Non-pigmented ciliary epithelial cell (primary cell): ENCODE measurements around the gene CCT3.
A peak's percentile ranks its signal among the peaks of the same experiment; 100 is the strongest.
"Not testable (repeated sequence)": the region's sequence is repeated elsewhere in the genome, so short reads cannot be mapped to it uniquely, and the experiment has no call there.

Experiments
- DNase-seq: peaks from one replicate; pipeline ENCODE4 v3.0.0-alpha.2; 2010; ENCODE audit warnings: low read depth

The CCT3 gene

DNA sequence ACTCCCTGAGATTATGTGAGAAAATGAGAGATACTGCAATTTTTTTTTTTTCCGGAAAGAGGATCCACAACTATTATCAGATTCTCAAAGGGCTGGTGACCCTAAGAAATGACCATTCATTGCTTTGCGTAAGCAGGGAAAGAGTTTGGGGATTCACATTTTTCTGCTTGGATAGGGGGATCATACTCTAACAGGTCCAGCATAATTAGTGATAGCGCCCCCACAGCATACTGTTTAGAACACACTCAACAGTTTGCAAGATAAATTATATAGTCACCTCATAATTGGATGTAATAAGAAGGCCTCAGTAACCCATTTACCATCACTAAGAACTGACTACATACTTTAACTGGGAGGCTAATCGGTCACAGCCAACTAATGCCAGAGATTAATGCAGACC is 1.9 kb downstream of the CCT3 start:
- no peak for DNase-seq

GRCh38 chr1:156323179-156323578 is 14.9 kb downstream of the CCT3 start:
- not testable (repeated sequence) for DNase-seq

DNA sequence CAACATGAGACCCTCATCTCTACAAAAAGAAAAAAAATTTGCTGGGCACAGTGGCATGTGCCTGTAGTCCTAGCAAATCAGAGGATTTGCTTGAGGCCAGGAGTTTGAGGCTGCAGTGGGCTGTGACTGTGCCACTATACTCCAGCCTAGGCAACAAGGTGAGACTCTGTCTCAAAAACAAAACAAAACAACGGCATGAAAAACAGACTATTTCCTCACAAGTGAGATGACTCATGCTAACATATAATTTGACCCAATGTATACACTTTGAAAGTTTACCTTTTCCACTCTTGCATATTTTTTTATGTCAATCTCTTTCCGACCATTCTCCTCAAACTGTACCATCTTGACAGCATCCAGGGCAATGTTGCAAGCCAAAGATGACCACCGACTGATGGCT is 17.5 kb downstream of the CCT3 start:
- no peak for DNase-seq

GRCh38 chr1:156319664-156320063 is 18.4 kb downstream of the CCT3 start:
- DNase-seq: no peak

GRCh38 chr1:156316909-156317308 is 21.2 kb downstream of the CCT3 start:
- no peak for DNase-seq

DNA sequence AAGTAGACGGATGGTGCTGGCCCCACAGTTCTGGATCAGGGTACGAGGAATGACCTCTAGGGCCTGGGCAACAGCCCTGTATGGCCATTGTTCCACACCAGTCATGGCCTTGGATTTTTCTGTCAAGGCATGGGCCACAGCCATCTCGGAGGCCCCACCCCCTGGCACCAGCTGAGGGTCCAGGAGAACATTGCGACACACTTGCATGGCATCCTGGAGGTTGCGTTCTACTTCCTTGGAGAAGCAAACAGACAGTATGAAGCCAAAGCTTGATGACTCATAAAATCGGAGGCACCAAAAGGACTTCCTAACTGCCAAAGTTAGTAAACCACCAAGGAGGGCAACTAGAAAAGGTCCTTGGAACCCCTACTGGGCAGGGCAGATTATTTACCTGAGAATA is 27.1 kb downstream of the CCT3 start:
- DNase-seq: no peak

- no peak for DNase-seq
These were observed 30.0 kb downstream of the CCT3 start for GRCh38 chr1:156308078-156308477.

DNA sequence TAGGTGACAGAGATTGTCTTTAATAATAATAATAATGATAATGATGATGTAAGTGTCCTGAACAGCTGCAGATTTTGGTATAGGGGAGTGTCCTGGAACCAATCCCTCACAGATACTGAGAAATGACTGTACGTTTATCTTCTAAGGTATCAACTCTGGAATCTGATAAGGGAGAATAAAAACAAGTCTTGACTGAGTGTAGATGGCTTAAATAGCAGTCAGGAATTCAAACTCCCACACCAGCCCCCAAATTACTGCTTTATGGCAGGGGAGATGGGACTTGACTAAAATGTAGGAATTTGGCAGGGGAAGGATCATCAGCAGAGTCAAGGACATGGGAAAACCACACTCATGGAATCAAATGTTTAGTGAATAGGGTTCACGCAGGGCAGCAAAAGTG is 32.9 kb downstream of the CCT3 start:
- no peak for DNase-seq

DNA sequence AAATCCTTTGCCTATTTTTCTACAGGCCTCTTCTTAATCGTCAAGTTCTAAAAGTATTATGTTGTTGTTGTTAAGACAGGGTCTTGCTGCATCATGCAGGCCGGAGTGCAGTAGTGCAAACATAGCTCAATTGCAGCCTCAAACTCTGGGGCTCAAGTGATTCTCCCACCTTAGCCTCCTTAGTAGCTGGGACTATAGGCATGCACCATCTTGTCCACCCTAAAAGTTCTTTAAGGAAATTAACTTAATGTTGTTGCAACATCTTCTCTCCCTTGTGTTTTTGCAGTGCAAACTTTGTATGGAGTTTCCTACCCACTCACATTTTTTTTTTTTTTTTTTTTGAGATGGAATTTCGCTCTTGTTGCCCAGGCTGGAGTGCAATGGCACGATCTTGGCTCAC is 34.9 kb downstream of the CCT3 start:
- no peak for DNase-seq

- DNase-seq: no peak
These were observed 39.2 kb downstream of the CCT3 start, which contains the start of gene VHLL for GRCh38 chr1:156298852-156299357. Gene VHLL (minus strand): TSS chr1:156299307. CDS start chr1:156299189, 118 bp downstream.

DNA sequence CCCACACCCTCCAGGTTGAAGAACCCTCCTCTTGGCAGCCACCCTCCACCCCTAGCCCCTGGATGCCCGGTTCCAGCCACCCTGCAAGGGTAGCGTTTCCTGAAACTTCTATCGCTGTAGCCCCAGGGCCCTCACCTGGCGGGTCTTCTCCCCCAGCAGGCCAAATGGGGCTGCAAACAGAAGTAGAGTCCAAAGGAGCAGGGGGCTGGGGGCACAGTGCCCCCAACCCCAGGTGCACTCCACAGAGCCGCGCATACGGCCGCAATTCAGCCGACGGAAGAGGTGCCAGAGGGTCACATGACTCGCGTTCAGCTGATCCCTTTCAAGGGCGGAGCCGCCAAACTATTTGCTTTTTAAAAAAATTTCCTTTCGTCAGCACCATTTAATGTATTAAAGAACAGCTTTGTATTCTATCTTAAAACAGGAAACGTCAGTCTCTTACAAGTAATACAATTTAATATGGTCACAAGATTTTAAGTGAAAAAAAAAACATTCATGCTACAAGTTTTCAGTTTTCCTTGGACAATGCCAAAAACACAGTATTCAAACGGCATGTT is 42.6 kb downstream of the CCT3 start, which contains the start of gene GLMP:
TSS of gene GLMP (minus strand) at position 289 of the 557 bp plus-strand sequence. CDS start at position 255, 34 bp downstream.
- DNase-seq: no peak

GRCh38 chr1:156293895-156294294 is 44.2 kb downstream of the CCT3 start:
- no peak for DNase-seq

GRCh38 chr1:156293098-156293434 is 45.0 kb downstream of the CCT3 start:
- no peak for DNase-seq

DNA sequence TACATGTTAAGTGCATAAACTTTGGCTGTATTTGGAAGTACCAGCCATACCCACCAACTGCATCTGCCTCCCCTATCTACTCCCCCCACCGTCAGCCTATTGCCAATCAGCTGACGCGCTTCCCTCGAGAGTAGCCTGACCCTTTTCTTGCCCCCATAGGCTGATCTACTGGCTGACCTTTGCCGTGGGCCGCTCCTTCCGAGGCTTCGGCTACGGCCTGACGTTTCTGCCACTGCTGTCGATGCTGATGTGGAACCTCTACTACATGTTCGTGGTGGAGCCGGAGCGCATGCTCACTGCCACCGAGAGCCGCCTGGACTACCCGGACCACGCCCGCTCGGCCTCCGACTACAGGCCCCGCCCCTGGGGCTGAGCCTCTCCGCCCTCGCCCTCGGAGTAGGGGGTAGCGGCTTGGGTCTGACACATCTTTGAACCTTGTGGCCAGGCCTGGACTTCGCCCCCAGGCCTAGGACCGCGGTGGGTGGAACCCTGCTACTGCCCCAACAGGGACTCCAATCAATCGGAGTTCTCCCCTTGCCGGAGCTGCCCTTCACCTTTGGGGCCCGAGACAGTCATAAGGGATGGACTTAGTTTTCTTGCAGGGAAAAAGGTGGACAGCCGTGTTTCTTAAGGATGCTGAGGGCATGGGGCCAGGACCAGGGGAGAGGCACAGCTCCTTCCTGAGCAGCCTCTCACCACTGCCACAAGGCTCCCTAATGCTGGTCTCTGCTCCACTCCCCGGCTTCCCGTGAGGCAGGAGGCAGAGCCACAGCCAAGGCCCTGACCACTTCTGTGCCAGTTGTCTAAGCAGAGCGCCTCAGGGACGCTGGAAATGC is 46.6 kb downstream of the CCT3 start:
- DNase-seq: no peak

DNA sequence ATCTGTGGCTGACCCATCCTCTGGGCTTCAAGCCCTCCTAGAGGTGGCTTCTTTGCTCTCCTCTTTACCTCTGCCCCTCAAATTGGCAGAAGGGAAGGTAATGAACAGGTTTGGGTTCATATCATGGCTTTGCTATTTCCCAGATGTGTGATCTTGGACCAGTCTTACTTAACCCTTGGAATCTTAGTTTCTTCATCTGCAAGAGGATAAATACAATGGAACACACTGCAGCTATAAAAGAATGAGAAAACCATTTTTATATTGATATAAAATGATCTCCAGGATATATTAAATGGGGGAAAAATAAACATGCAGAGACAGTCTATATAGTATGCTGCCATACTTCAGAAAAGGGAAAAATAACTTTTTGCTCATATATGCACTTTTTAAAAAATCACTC is 48.2 kb downstream of the CCT3 start:
- DNase-seq: no peak

DNA sequence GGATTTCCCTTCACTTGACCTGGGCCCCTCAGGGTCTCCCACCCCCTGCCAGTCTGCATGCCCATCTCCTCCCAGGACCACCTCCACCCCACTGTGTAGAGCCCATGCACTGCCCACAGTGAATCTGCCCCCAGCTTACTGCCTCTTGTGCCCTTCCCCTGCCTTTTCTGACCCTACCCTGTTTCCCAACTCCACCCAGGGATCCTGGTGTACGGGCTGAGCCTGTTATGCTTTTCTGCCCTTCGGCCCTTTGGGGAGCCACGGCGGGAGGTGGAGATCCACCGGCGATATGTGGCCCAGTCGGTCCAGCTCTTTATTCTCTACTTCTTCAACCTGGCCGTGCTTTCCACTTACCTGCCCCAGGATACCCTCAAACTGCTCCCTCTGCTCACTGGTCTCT is 52.0 kb downstream of the CCT3 start:
- DNase-seq: no peak

GRCh38 chr1:156285437-156285836 is 52.7 kb downstream of the CCT3 start:
- no peak for DNase-seq

DNA sequence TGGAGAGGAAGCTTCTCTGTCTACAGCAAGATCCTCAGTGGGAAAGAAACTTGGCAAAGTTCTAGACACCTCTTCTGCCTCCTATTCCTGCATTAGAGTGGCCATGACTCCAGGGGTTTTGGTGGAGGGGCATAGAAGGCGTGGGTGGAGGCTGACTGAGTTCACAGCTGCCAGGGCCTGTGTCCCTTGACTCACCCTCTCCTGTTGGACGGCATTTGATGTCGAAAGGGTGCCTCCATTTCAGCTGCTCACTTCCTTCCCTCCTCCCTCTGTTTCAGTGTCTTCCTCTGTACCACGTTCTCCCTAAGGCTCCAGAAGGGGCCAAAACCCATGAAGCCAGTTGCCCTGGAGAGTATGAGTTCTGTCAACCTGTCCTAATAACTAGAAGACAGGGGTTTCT is 53.3 kb downstream of the CCT3 start:
- DNase-seq: no peak

GRCh38 chr1:156284112-156284511 is 54.0 kb downstream of the CCT3 start, which contains the start of gene TMEM79:
Gene TMEM79 (plus strand): TSS chr1:156284325. CDS start chr1:156285227, 902 bp downstream.
- DNase-seq: no peak

DNA sequence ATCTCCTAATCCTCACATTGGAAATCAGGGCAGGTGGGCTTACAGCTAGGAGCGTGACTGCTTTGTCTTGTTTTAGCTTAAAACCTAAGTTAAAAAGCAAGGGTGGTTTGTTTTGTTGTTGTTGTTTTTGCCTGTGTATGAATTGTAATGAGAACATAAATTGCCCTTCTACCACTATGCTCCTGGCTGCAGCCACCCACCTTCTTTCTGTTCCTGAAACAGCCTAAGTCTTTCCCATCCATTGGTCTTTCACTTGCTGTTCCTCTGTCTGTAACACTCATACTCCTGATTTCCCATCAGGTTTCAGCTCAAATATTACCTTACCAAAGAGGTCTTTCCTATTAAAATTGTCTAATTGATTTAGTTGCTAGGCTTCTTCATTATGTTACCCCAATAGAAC is 54.6 kb downstream of the CCT3 start:
- DNase-seq: no peak

DNA sequence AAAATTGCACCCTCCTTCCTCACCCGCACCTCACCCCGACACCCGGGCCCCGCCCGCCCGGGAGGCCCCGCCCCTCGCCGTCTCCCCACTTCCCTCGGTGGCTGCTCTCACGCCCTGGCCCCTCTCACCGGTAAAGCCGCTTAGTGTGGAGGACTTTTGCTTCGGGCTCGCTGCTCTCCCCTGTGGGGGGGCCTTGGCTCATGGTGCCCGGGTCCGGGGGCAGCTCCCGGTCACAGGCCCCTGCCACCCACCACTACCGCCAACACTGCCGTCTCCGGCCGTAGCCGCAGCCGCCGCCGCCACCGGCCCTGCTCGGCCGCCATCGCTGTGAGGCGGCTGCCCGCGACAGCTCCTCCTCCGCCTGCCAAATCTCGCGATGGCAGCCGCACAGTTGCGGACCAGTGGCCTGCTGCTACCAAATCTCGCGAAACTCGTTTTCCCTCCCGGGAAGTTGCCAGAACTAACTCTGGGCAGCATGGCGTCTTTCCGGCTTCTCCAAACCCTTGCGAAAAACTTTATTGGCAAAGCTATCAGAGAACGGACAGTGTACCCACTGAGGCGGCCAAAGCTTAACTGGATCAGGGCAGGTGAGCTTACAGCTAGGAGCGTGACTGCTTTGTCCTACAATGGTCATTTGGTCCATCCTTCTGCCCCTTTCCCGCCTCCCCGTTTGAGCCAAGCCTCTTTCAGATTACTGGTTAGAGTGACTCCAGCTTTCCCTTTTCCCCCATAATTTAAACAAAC is 55.4 kb downstream of the CCT3 start, which contains the start of gene SMG5:
TSS of gene SMG5 (minus strand) at position 347 of the 744 bp plus-strand sequence. CDS start at position 202, 145 bp downstream.
- peak; percentile 95 for DNase-seq

DNA sequence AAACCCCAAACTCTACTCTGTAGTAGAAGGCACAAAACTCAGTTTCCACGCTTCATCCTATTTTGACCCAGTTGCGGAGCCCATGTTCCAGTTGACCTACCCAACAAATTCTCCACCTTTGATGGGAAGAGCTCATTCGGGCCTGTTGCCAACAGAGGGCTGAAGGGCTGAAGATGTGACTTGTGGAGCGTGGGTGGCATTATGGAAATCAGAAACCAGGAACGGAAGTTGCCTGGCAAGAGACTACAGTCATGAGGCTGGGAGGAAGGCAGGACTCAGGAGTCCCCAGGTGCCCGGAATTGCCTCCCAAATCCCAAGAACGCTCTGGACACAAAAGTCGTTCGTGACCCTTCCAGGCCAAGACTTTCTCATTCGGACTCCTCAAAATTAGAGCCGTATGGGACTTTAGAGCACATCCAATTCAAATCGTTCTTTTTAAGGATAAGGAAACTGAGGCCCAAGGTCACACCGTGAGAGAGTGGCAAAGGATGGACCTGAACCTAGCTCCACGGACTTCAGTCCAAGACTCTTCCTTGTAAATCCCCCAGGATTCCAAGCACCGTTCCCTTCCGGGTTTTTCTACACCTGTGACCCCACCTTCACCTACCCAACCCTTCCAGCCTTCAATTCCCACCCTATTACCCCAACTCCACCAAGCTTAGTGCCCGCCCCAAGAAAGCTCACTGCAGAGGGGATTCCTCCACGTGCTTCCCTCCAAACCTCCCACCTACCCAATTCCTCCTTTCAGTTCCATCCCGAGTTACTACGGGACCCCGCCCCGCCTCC is 56.2 kb downstream of the CCT3 start:
- DNase-seq: no peak
